SK-N-SH treated with all-trans-retinoic acid at 6 μM for 48 hours (cell line): Measurements from ENCODE around the gene STAT5A.

ENCODE experiments used
- ATAC-seq: fragments of 200-7000 bp; cut with Tn5 transposase; 3 replicates; pipeline ENCODE4 v1.9.1; 2020; ENCODE audit warnings: mild to moderate bottlenecking, moderate library complexity
- BACH2 ChIP-seq: fragments of 250-450 bp; sonication (Bioruptor Pico); IDR thresholded peaks from 2 replicates; pipeline ENCODE4 v1.9.0; 2021; ENCODE audit warnings: mild to moderate bottlenecking, borderline replicate concordance
- CREB5 ChIP-seq: fragments of 250-450 bp; sonication (Bioruptor Pico); IDR thresholded peaks from 2 replicates; pipeline ENCODE4 v1.5.1; 2020; ENCODE audit warnings: low read depth, mild to moderate bottlenecking, moderate library complexity
- CSDC2 ChIP-seq: fragments of 250-450 bp; sonication (Bioruptor Pico); IDR thresholded peaks from 2 replicates; pipeline ENCODE4 v1.5.0; 2020; ENCODE audit warnings: mild to moderate bottlenecking, moderate library complexity
- CSRNP3 ChIP-seq: fragments of 250-450 bp; sonication (Bioruptor Pico); IDR thresholded peaks from 2 replicates; pipeline ENCODE4 v1.5.1; 2021; ENCODE audit warnings: mild to moderate bottlenecking, moderate library complexity
- ESRRG ChIP-seq: fragments of 250-450 bp; sonication (Bioruptor Pico); IDR thresholded peaks from 2 replicates; pipeline ENCODE4 v1.6.1; 2021; ENCODE audit warnings: mild to moderate bottlenecking
- GLIS3 ChIP-seq: fragments of 250-450 bp; sonication (Bioruptor Pico); IDR thresholded peaks from 2 replicates; pipeline ENCODE4 v1.5.0; 2020; ENCODE audit warnings: mild to moderate bottlenecking, moderate library complexity
- ISL1 ChIP-seq: fragments of 250-450 bp; sonication (Bioruptor Pico); IDR thresholded peaks from 2 replicates; pipeline ENCODE4 v2.1.2; 2022; ENCODE audit warnings: mild to moderate bottlenecking, moderate library complexity
- OSR1 ChIP-seq: fragments of 250-450 bp; sonication (Bioruptor Pico); IDR thresholded peaks from 2 replicates; pipeline ENCODE4 v1.8.0; 2022; ENCODE audit warnings: moderate library complexity, mild to moderate bottlenecking, inconsistent platforms
- PATZ1 ChIP-seq: fragments of 250-450 bp; sonication (Bioruptor Pico); IDR thresholded peaks from 2 replicates; pipeline ENCODE4 v1.8.0; 2020; ENCODE audit warnings: mild to moderate bottlenecking, moderate library complexity, borderline replicate concordance
- POU6F1 ChIP-seq: fragments of 250-450 bp; sonication (Bioruptor Pico); IDR thresholded peaks from 2 replicates; pipeline ENCODE4 v1.8.0; 2021; ENCODE audit warnings: low read depth, mild to moderate bottlenecking, moderate library complexity, borderline replicate concordance
- PPARA ChIP-seq: fragments of 250-450 bp; sonication (Bioruptor Pico); IDR thresholded peaks from 2 replicates; pipeline ENCODE4 v1.5.0; 2020; ENCODE audit warnings: mild to moderate bottlenecking, borderline replicate concordance
- RARB ChIP-seq: fragments of 250-450 bp; sonication (Bioruptor Pico); IDR thresholded peaks from 2 replicates; pipeline ENCODE4 v1.8.0; 2021; ENCODE audit warnings: mild to moderate bottlenecking, moderate library complexity
- SNAI2 ChIP-seq: fragments of 250-450 bp; sonication (Bioruptor Pico); IDR thresholded peaks from 2 replicates; pipeline ENCODE4 v1.5.0; 2020; ENCODE audit warnings: mild to moderate bottlenecking, moderate library complexity
- TCF4 ChIP-seq: fragments of 250-450 bp; sonication (Bioruptor Pico); IDR thresholded peaks from 2 replicates; pipeline ENCODE4 v1.8.0; 2021; ENCODE audit warnings: mild to moderate bottlenecking, moderate library complexity, borderline replicate concordance
- TOX ChIP-seq: fragments of 250-450 bp; sonication (Bioruptor Pico); IDR thresholded peaks from 2 replicates; pipeline ENCODE4 v1.8.0; 2021; ENCODE audit warnings: mild to moderate bottlenecking, moderate library complexity, borderline replicate concordance
- TSHZ2 ChIP-seq: fragments of 250-450 bp; sonication (Bioruptor Pico); IDR thresholded peaks from 2 replicates; pipeline ENCODE4 v1.5.0; 2020; ENCODE audit warnings: mild to moderate bottlenecking, moderate library complexity
- ZC3H10 ChIP-seq: fragments of 250-450 bp; sonication (Bioruptor Pico); IDR thresholded peaks from 2 replicates; pipeline ENCODE4 v1.5.1; 2021; ENCODE audit warnings: mild to moderate bottlenecking, moderate library complexity
- ZFP3 ChIP-seq: fragments of 250-450 bp; sonication (Bioruptor Pico); IDR thresholded peaks from 2 replicates; pipeline ENCODE4 v1.5.0; 2020; ENCODE audit warnings: mild to moderate bottlenecking, moderate library complexity
- ZFP30 ChIP-seq: fragments of 450-650 bp; formaldehyde crosslinking; IDR thresholded peaks from 2 replicates; pipeline ENCODE4 v1.5.0; 2022; ENCODE audit warnings: mild to moderate bottlenecking, moderate library complexity
- ZNF565 ChIP-seq: fragments of 450-650 bp; formaldehyde crosslinking; conservative IDR thresholded peaks from 2 replicates; pipeline ENCODE4 v1.5.0; 2020; ENCODE audit warnings: low read depth, mild to moderate bottlenecking, moderate library complexity
- ZNF70 ChIP-seq: fragments of 450-650 bp; formaldehyde crosslinking; IDR thresholded peaks from 2 replicates; pipeline ENCODE4 v1.5.0; 2020; ENCODE audit warnings: mild to moderate bottlenecking, moderate library complexity
- ZNF8 ChIP-seq: fragments of 450-650 bp; formaldehyde crosslinking; IDR thresholded peaks from 2 replicates; pipeline ENCODE4 v1.5.0; 2020; ENCODE audit warnings: mild to moderate bottlenecking, moderate library complexity

STAT5A gene

DNA sequence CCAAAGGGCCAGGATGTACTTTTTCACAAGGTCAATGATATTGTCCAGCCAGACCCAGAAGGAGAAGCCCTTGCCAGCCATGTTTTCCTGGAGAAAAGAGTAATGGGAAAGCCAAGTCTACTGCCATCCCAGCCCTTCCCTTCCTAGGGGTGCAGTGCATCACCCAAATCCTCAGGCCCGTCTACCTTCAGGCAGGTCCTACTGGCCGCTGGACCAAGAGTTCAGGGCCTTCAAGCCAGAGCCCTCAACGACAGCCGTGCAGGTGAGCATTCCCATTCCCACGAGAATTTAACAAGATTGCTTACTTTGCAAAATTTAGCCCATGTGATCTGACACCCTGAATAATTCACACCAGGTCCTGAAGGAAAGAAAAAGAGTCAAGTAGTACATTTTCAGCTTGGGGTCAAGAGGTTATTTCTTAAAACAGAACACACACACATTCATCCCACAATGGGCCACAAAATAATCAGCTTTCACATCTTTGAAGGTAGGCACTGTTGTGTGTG is 35.0 kb downstream of the STAT5A start (continued):
- TF ChIP-seq CSRNP3 (CRISPR knock-in tag) (no peak), CSDC2 (CRISPR knock-in tag) (no peak), GLIS3 (CRISPR knock-in tag) (no peak), ZNF565 (CRISPR knock-in tag) (no peak), TOX (CRISPR knock-in tag) (no peak)

DNA sequence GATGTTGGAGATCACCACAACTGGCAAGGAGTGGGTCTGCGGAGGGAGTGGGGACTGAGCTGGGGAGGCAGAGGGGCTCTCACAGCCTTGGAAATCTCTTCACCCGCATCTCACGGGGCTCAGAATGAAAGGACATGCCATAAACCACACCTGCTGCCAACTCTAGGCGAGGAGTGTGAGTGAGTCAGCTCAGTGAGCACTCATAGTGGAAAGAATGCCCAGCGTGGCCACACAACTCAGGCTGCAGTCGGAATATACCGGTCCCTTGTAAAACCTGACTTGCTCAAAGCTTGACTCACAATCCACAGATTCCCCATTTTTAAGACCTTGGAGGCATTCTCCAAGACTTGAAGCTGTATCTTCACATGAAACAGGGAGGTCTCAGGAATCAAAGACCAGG is 36.7 kb downstream of the STAT5A start:
- no peak for TF ChIP-seq ZNF8 (CRISPR knock-in tag)
- no peak for TF ChIP-seq ZNF565 (CRISPR knock-in tag)
- TF ChIP-seq POU6F1: no peak
- no peak for TF ChIP-seq BACH2
- no peak for TF ChIP-seq ISL1 (CRISPR knock-in tag)
- no peak for TF ChIP-seq TOX (CRISPR knock-in tag)
- TF ChIP-seq CSDC2 (CRISPR knock-in tag): no peak
- no peak for TF ChIP-seq OSR1 (CRISPR knock-in tag)
- TF ChIP-seq TCF4 (CRISPR knock-in tag): no peak
- TF ChIP-seq ZC3H10: no peak
- TF ChIP-seq, all 23 proteins: peak for 0
- ATAC-seq: peak; percentile 76

GRCh38 chr17:42329025-42329976 is 41.0 kb downstream of the STAT5A start:
- ATAC-seq: peak; percentile 87
- no peak for TF ChIP-seq ESRRG (CRISPR knock-in tag)
- TF ChIP-seq SNAI2 (CRISPR knock-in tag): no peak
- no peak for TF ChIP-seq PATZ1 (CRISPR knock-in tag)
- no peak for TF ChIP-seq RARB (CRISPR knock-in tag)
- no peak for TF ChIP-seq ZFP3 (CRISPR knock-in tag)

DNA sequence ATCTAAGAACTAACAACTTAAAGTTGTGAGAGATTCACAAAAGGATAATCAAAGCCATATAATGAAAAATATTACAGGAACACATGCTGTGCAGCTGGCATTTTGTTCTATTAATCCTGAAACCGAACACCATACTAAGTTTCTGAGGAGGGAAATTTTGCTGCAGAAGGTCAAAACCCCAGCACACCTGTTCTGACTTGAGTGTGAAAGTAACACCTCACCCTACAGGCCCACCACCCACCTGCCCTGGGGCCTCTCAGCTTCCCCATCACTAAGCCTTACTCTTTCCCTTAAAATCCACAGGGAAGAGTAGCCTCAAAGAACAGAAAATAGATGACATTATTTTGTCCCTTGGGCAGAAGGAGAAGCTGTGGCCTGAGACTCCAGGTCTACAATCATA is 44.8 kb downstream of the STAT5A start:
- ATAC-seq: no peak
- TF ChIP-seq RARB (CRISPR knock-in tag) (no peak), ZNF70 (CRISPR knock-in tag) (no peak), PPARA (CRISPR knock-in tag) (no peak), TSHZ2 (CRISPR knock-in tag) (no peak), CSDC2 (CRISPR knock-in tag) (no peak), BACH2 (no peak), SNAI2 (CRISPR knock-in tag) (no peak), TCF4 (CRISPR knock-in tag) (no peak), ZC3H10 (no peak), GLIS3 (CRISPR knock-in tag) (no peak), TOX (CRISPR knock-in tag) (no peak), CSRNP3 (CRISPR knock-in tag) (no peak), ZNF565 (CRISPR knock-in tag) (no peak), ESRRG (CRISPR knock-in tag) (no peak), ZFP30 (no peak), OSR1 (CRISPR knock-in tag) (no peak), CREB5 (CRISPR knock-in tag) (no peak)
